ENCODE measurements around the gene ATP6V1G1. TPM values are rescaled to one million over a fixed set of nuclear protein-coding genes. Genes with fewer than 3 reads are reported as not detected.
"Not testable (repeated sequence)": the region's sequence is repeated elsewhere in the genome, so short reads cannot be mapped to it uniquely, and the experiment has no call there.

The ATP6V1G1 gene
- total RNA-seq, 1 experiment from 2014 or later, result 172 TPM

DNA sequence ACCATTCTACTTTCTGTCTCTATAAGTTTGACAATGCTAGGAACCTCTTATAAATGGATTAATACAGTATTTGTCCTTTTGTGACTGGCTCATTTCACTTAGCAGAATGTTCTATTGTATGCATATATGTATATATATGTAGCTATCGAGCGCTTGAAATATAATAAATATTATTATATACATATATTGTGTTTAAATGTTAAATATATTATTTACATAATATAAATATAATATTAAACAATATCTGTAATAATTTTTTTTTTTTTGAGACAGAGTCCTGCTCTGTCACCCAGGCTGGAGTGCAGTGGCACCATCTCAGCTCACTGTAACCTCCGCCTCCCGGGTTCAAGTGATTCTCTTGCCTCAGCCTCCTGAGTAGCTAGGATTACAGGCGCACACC is 9.4 kb upstream of the ATP6V1G1 start:
- not testable (repeated sequence) for DNase-seq (ENCODE audit: low read depth)

- DNase-seq (ENCODE audit: low read depth), result no peak
Measured at GRCh38 chr9:114580609-114581193, 6.9 kb upstream of the ATP6V1G1 start.

DNA sequence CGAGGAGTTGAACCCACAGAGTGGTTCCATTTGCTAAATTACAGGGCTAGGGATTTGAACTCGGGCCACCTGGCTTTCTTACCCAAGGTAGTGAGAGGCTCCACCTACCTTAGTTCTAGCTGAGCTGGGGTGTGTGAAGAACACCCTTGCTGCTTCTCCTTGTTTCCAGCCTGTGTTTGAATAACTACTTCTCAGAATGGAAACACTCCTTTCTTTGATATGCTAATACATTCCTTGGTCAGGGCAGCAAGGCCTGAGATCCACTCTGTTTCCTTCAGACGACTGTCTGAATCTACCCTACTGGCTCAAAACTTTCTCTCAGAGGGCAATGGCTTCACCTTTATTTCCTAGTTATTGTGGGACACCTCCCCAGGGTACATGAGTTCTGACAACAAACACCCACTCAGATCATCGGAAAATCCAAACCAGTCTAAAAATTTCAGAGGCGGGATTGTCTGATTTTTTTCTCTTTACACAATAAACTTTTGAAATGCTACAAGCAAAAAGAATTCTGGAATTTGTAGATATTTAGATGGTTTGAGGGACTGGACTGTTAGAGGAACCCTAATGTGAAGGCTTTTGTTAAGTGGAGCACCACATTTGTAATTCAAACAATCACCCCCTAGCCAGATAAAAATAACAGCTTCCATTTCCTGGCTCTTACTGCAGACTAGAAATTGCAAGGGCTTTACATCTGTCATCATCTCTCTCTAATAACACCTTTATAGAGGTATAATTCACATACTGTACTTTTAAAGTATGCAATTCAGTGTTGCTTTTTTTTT is 4.0 kb upstream of the ATP6V1G1 start:
- no peak for DNase-seq (ENCODE audit: low read depth)

DNA sequence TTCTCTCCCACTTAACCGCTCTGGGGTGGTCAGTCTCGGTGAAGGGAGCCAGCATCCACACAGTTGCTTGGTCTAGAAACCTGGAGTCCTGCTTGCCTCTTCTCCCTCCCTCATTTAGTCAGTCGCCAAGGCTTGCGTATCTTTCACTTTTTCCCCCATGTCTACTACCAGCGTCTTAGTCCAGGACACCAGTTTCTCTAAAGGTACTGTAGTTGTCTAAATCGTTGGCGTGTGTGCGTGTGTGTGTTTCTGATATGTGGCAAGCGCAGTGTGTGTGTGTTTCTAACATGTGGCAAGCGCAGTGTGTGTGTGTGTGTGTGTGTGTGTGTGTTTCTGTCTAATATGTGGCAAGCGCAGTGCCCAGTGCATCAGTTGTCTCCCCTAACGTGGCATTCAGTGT is 641 bp downstream of the ATP6V1G1 start:
- peak; percentile 11 for DNase-seq (ENCODE audit: low read depth)

DNA sequence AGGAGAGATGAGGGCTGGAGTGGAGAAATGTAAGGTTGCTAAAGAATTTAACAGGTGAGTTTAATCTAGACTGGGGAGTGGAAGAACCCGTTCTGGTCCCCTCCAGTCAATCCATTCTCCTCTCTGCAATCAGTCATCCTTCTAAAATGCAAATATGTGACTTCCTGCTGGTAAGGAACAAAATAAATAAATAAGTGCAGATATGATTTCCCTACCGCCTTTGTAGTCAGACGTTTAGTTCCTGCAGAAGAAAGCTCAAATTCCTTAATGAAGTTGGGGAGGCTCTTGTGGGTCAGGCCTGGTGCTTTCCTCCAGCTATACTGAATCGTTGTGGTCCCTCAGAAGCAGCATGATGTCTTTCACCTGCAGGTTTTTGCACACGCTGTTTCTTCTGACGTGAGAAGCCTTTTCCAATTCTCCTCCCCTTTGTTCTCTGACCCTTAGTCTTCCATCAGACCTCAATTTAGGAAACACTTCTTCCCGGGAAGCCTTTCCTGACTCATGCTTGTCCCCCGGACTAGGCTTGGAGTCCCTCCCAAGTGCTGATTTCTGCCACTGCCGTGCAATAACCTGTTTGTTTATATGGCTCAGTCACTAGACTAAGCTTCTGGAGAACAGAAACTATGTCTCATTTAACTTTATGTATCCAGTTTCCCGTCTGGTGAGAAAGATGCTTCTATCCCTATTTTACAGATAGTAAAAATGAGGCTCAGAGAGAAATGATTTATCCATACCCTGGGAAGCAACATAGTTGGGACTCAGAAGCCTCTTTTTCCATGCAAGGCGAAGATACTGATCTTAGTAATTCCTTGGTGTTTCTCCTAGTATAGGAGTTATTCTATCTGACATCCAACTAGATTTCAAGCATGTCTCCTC is 1.3 kb downstream of the ATP6V1G1 start:
- peak; percentile 41 for DNase-seq (ENCODE audit: low read depth)

DNA sequence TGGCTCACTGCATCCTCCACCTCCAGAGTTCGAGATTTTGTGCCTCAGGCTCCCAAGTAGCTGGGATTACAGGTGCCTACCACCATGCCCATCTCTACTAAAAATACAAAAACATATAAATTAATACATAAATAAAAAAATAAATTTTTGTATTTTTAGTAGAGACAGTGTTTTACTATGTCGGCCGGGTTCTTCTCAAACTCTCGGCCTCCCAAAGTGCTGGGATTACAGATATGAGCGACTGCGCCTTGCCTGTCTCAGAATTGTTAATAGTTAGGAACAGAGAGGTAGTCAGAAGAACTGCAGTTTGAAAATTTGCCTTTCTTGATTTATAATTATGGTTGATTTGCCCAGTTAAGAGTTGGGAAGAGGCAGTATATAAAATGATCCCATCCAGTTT is 2.8 kb downstream of the ATP6V1G1 start:
- no peak for DNase-seq (ENCODE audit: low read depth)

DNA sequence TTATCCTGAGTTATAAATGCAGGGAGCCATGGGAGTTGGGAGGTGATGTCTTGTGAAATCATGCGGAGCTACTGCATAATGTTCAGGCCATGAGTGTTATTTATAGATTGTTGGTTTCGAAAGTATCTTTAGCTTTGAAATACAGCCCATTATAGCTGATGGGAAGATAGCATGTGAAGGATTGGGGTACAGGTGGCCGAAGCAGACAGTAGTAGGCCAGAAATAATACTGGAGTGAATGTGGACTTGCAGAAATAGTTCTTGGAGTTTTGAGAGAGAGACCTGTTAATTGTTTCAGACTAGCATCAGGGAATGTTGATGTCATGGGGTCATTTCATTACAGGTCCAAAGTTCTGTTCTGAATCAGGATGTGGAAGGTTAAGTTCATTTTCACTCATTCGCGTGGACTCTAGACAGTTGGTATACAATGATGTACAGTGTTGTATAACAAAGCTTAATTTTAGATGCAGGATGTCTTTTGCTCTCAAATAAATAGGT is 3.8 kb downstream of the ATP6V1G1 start:
- no peak for DNase-seq (ENCODE audit: low read depth)

DNA sequence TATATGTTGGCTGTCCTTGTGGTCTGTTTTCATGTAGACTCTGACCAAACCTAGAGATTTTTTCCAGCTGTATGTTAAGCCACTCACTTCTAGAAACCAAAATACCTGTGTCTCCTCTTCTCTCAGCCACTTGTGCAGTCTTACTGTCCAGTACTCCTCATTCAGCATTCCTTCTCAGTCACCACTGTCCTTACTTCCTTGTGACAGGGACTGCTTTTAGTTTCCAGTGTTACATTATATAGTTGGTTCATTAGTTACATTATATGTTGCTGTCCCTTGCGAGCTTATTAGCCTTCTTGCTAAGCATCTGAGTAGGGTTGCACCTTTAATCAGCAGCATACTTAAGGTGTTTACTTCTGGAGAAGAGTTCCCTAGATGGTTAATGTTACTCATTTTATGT is 4.3 kb downstream of the ATP6V1G1 start:
- DNase-seq (ENCODE audit: low read depth), result no peak

DNA sequence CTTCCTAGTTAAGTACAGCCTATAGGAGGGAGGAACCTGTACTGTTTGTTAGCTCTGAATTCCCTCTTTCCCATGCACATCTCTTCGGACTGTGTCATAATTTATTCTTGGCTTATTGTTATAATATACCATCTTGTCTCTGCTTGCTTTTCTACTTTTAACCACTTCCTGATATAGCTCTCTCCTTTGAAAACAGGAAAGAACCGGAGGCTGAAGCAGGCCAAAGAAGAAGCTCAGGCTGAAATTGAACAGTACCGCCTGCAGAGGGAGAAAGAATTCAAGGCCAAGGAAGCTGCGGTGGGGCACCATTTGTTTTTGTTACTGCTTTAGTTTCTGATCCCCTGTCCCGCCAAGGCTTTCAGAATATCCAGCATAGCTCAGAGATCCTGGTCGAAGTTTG is 4.8 kb downstream of the ATP6V1G1 start:
- no peak for DNase-seq (ENCODE audit: low read depth)

DNA sequence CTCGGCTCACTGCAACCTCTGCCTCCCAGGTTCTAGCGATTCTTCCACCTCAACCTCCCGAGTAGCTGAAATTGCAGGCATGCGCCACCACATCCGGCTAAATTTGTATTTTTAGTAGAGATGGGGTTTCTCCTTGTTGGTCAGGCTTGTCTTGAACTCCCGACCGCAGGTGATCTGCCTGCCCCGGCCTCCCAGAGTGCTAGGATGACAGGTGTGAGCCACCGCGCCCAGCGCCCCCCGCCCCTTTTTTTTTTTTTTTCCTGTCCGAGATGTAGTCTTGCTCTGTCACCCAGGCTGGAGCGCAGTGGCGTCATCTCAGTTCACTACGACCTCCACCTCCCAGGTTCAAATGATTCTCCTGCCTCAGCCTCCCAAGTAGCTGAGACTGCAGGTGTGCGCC is 6.6 kb downstream of the ATP6V1G1 start:
- DNase-seq (ENCODE audit: low read depth), result no peak

DNA sequence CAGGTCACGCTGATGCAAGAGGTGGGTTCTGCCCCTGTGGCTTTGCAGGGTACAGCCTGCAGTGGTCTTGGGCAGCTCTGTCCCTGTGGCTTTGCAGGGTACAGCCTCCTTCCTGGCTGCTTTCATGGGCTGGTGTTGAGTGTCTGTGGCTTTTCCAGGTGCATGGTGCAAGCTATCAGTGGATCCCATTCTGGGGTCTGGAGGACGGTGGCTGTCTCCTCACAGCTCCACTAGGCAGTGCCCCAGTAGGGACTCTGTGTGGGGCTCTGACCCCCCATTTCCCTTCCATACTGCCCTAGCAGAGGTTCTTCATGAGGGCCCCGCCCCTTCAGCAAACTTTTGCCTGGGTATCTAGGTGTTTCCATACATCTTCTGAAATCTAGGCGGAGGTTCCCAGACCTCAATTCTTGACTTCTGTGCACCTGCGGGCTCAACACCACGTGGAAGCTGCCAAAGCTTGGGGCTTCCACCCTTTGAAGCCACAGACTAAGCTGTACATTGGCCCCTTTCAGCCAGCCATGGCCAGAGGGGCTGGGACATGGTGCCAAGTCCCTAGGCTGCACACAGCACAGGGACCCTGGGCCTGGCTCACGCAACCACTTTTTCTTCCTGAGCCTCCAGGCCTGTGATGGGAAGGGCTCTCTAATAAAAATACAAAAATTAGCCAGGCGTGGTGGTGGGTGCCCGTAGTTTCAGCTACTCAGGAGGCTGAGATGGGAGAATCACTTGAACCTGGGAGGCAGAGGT is 13.1 kb downstream of the ATP6V1G1 start:
- not testable (repeated sequence) for DNase-seq (ENCODE audit: low read depth)

DNA sequence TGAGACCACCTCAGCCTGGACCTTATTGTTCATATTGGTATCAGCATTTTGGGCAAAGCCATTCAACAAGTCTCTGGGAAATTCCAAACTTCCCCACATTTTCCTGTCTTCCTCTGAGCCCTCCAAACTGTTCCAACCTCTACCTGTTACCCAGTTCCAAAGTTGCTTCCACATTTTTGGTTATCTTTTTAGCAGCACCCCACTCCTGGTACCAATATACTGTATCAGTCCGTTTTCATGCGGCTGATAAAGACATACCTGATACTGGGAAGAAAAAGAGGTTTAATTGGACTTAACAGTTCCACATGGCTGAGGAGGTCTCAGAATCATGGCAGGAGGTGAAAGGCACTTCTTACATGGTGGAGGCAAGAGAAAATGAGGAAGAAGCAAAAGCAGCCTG is 14.2 kb downstream of the ATP6V1G1 start:
- DNase-seq (ENCODE audit: low read depth), result not testable (repeated sequence)

DNA sequence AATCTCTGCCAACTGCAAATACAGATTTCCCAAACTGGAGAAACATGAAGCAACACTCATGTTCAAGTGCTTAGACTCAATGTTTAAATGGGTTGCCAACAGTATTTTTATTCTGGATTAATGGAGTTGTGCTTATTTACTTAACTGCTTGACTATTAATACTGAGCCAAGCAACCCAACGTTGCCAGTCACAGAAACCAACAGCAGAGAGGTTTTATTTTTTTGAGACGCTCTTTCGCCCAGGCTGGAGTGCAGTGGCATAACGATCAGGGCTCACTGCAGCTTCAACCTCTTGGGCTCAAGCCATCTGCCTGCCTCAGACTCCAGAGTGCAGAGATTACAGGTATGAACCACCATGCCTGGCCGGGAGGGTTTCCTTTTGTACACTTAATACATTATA is 15.1 kb downstream of the ATP6V1G1 start:
- no peak for DNase-seq (ENCODE audit: low read depth)

DNA sequence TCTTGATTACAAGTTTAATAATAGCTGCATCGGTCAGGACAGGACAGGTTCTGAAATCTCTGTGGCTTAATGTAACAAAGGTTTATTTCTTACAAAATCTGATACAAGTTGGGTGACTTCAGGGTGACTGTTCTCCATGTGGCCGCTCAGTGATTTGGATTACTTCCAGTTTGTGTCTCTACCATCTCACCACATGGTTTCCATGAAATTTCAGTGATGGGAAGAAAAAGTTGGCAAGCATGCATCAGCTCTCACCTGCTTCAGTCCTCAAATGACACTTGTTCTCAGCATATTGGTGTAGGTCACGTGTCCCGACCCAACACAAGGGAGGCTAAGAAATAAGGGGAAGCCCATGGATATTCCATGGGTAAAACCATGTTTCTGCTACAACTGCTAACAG is 15.7 kb downstream of the ATP6V1G1 start:
- no peak for DNase-seq (ENCODE audit: low read depth)

- no peak for DNase-seq (ENCODE audit: low read depth)
Measured at GRCh38 chr9:114604989-114605388, 17.4 kb downstream of the ATP6V1G1 start.

DNA sequence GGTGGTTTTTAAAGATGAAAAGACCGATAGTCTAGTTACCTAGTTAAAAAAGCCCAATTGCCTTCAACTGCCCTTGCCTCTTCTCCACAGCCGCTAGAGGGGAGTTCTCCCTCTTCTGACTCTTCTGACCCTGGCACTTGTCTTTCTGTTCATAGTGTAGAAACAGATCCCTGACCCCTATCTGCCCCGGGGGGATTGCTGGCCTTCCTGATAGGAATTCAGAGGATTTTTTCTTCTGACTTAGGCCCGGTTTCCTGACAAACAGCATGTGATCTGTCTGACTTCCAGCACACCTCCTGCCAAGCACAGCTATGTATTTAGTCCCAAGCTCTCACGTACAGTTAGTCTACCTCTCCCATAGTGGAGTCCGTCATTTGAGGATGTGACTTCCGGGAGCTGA is 18.5 kb downstream of the ATP6V1G1 start:
- DNase-seq (ENCODE audit: low read depth), result no peak

DNA sequence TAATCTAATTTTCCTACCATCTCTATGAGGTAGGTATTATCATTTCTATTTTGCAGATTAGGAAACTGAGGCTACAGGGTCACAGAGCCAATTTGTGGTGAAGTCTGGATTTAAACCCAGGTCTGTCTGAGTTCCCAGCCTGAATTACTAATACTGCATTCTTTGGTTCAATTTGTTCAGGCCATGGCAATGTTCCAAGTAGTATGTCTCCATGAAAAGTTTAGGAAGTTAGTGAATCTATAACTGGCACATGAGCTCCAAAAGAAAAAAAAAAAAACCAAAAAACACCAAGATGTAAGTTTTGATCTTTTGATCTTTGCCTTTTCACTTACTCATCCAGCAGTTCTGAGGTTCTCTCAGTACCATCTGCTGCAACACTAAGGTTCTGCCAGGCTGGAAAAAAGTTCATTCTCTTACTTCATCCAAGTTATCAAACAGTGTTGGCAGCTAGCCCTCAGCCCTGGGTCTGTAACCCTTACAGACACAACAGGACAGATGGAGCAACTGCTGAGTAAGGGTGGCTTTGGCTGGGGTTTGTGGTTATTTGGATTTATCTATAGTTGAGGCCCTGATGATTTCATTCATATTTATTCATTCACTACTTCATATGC is 19.1 kb downstream of the ATP6V1G1 start:
- peak; percentile 15 for DNase-seq (ENCODE audit: low read depth)

GRCh38 chr9:114607671-114608524 is 20.3 kb downstream of the ATP6V1G1 start:
- DNase-seq (ENCODE audit: low read depth), result no peak

GRCh38 chr9:114608525-114608796 is 20.9 kb downstream of the ATP6V1G1 start:
- no peak for DNase-seq (ENCODE audit: low read depth)

GRCh38 chr9:114611516-114612271 is 24.1 kb downstream of the ATP6V1G1 start:
- peak; percentile 77 for DNase-seq (ENCODE audit: low read depth)

Measured in Daoy (cell line).